Sigmoid colon (tissue), 3 donors: ENCODE results near the gene BEST3.

ENCODE experiments used
- CTCF ChIP-seq, 4 experiments: fragments of 450-650 bp in 3 of 4; fragments of 200-600 bp in 1 of 4; IDR thresholded peaks; one replicate each; pipeline ENCODE4 v1.5.1; 2016 to 2019; ENCODE audit warnings: antibody characterized with exemption in 4 of 4, mild to moderate bottlenecking in 3 of 4, moderate library complexity in 2 of 4
- POLR2A ChIP-seq, 2 donors: fragments of 450-650 bp; IDR thresholded peaks; one replicate each; pipeline ENCODE4 v1.6.1; 2016; ENCODE audit warnings: antibody characterized with exemption in 2 of 2, mild to moderate bottlenecking in 2 of 2, moderate library complexity in 2 of 2

DNA sequence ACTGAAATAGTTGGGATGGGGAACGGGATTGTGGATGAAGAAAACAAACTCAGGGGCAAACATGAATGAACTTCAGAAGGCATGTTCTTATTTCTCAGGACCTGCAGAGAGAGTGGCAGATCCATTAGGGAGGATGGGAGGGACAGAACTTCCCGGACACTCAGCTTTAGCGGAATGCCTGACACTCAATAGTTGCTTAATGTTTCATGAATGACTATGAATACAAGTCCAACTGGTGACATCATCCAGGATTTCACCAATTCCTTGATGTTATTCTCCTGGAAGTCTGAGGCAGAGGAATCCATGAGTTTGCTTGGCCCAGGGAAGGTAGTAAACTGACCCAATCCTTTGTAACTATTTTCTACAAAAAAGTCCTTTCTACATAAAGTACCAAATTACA, 50.6 kb downstream of the BEST3 start:
- TF ChIP-seq POLR2A (IDR thresholded peaks at IDR 0.05) (no peak), CTCF (IDR thresholded peaks at IDR 0.05) (no peak)
